GM12864 (cell line): ENCODE results near the gene PRR23E.

ENCODE experiments used
- DNase-seq: peaks from one replicate; pipeline ENCODE4 v3.0.0-alpha.2; 2011; ENCODE audit warnings: low read depth
- H3K4me3 ChIP-seq: 2 replicates; pipeline ENCODE4 v1.5.1; 2011; ENCODE audit warnings: mild to moderate bottlenecking, low read depth, low read length, control low read depth
- TF ChIP-seq, protein P1 (sequence below): IDR thresholded peaks from 2 replicates; pipeline ENCODE4 v1.5.1; 2011; ENCODE audit warnings: low read depth, mild to moderate bottlenecking, moderate library complexity, low read length, control low read depth, inconsistent platforms; ENCODE audit errors: missing control alignments

Gene PRR23E

DNA sequence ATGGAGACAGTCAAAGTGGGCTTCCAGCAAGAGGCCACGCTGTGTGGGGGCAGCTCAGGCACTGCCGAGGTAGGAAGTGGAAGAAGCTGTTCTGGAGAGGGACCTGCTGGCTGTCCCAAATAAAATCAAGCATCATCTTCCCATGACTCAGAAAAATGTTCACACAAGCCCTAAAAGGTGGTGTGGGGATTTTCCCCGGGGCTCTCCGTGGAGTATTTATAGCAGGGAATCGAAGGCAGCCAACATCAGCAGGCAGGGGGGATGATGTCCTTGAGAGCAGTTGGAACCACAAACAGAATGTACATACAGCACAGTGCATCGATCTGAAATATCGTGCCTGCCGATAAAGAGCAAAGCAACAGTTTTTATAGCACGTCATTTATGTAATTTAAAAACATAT, 27.6 kb downstream of the PRR23E start:
- no peak overlapping the region for H3K4me3 ChIP-seq
- TF ChIP-seq, protein P1, sequence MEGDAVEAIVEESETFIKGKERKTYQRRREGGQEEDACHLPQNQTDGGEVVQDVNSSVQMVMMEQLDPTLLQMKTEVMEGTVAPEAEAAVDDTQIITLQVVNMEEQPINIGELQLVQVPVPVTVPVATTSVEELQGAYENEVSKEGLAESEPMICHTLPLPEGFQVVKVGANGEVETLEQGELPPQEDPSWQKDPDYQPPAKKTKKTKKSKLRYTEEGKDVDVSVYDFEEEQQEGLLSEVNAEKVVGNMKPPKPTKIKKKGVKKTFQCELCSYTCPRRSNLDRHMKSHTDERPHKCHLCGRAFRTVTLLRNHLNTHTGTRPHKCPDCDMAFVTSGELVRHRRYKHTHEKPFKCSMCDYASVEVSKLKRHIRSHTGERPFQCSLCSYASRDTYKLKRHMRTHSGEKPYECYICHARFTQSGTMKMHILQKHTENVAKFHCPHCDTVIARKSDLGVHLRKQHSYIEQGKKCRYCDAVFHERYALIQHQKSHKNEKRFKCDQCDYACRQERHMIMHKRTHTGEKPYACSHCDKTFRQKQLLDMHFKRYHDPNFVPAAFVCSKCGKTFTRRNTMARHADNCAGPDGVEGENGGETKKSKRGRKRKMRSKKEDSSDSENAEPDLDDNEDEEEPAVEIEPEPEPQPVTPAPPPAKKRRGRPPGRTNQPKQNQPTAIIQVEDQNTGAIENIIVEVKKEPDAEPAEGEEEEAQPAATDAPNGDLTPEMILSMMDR: no peak
- no peak for DNase-seq

DNA sequence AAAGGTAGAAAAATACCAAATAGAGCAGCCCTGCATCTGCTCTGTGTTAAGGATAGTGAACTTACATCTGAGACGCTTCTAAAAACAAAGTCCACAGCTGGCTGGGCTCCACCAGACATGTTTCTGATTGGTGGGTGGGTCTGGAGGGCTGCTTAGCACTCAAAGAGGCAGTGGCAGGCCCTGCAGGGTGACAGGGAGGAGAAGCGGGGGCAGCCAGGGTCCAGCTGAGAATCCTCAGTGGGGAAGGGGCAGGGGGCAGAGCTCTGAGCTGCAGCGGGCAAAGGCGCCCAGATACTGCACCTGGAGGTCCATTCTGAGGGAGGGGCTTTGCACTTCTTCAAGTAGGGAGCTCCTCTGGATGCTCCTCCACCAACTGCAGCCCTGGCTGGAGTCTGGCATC, 28.1 kb downstream of the PRR23E start:
- DNase-seq: no peak
- H3K4me3 ChIP-seq: no peak overlapping the region
- TF ChIP-seq, protein P1: no peak

DNA sequence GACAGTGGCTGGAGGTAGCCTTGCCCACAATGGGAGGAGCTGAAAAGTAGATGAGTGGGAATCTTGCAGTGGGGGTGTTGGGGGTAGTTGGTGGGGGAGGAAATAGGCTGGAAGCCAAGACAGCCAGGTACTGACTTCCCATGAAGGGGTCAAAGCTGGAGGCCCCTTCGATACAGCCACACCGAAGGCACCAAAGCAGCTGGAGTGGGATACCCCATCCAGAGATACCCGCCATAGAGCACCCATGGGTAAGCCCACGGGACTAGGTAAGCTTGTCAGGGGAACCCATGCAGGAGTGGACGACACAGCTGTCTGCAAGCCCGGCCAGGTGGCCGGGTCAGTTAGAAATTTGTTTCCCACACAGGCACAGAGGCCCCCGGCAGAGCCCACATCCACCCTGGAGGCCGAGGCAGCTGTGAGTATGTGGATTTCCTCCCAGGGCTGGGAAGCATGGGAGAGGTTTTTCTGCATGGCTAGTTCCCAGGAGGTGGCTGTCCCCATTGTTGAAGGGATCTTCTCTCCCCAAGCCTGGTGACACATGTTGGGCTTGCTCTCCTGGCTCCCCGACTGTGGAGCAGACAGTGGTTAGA, 28.6 kb downstream of the PRR23E start:
- TF ChIP-seq, protein P1: no peak
- no peak overlapping the region for H3K4me3 ChIP-seq
- no peak for DNase-seq

DNA sequence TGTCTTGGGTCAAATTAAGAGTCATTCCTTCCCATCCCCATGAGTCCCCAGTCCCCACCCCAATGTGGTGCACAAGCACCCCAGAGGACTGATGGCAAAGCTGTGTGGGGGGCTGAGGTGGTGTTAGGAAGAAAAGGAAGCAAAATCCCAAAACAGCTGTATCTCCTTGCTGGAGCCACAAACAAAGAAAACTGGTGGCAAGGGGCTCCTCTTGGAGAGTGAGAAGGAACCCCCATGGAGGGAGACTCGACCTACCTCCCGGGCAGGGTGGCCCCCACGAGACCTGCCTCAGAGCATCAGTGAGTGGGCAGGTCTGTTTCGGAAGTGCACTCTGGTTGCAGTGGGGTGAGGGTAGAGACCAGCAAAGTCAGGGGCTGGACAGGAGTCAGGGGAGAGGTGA, 29.2 kb downstream of the PRR23E start:
- TF ChIP-seq, protein P1: no peak
- DNase-seq: no peak
- no peak overlapping the region for H3K4me3 ChIP-seq

DNA sequence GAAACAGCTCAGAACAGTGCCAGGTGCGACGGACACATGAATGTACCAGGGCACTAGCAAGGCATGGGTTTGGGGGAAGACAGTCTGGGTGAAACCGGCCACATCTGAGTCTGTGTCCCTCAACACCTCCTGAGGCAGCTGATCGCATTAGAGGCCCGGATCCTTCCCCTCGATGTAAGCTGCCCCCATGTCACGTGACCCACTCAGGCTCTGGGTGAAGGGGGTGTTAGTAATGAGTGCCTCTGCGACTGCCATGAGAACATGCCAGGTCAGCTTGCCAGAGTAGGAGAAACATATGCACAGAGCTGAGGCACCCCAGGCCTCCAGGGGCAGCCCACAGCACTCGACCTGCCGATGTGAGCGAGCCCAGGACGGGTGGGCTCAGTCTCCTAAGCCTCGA, 29.7 kb downstream of the PRR23E start:
- TF ChIP-seq, protein P1: no peak
- H3K4me3 ChIP-seq: no peak overlapping the region

DNA sequence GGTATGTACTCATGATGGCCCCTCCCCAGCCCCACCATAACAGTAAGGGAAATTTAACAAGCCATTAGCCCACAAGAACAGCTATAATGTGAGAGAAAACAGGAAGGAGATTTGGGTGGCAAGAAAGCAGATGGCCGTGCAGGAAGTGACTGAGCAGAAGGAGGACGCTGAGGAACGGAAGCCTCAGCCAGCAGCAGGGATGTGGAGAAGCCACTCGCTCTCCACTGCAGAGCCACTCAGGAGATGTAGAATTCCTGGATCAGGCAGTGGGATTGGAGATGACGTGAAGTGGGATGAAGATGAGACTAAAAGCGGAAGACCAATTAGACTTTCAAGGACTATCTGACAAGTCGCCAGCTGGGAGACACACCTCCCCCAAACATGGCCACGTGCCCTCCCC, 31.2 kb downstream of the PRR23E start:
- DNase-seq: no peak
- no peak overlapping the region for H3K4me3 ChIP-seq
- TF ChIP-seq, protein P1: no peak

More for the DNA sequence above, 29.7 kb downstream of the PRR23E start:
- DNase-seq: no peak

DNA sequence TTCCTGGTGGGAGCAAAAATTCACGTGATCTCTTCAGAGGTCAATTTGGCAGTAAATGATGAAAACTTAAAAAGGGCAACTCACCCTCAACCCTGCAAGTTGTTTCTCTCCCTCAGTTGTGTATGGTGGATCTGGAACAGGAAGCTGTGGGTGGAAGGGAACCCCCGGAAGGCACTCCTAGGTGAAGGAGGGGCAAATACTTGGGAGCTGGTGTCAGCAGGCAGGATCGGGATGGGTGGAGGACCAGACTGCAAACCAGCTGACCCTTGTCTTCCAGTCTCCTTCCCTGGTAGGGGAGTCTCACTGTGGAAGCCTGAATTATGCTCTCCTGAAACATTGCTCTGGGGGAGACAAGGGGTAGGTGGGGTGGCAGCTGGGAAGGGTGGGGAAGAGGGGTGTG, 33.5 kb downstream of the PRR23E start:
- TF ChIP-seq, protein P1: no peak
- no peak overlapping the region for H3K4me3 ChIP-seq
- DNase-seq: no peak
